BJ (cell line): ENCODE results near the gene PBX1. TPM values are rescaled to one million over a fixed set of nuclear protein-coding genes. Genes with fewer than 3 reads are reported as not detected.

Experiments used
- CTCF ChIA-PET: fragments of 350-600 bp; formaldehyde crosslinking; extraction: SDS; loops from one replicate; lab custom pipeline; 2021; ENCODE audit warnings: antibody characterized with exemption, inconsistent platforms; lab: Yijun Ruan, JAX
- POLR2A ChIA-PET: fragments of 300-600 bp; sonication (Branson Sonifier 250); formaldehyde crosslinking; extraction: SDS; loops from one replicate; lab custom pipeline; 2021; ENCODE audit warnings: antibody characterized with exemption; lab: Charles Lee
- DNase-seq: peaks from one replicate; pipeline ENCODE4 v3.0.0-alpha.2; 2011; ENCODE audit warnings: low read depth
- H3K27me3 ChIP-seq: 2 replicates; pipeline ENCODE4 v1.6.0; 2011; ENCODE audit warnings: low read length; ENCODE audit not compliant: control insufficient read depth, insufficient read depth
- H3K36me3 ChIP-seq: 2 replicates; pipeline ENCODE4 v1.5.1; 2011; ENCODE audit warnings: low read length; ENCODE audit not compliant: control insufficient read depth, insufficient read depth
- H3K4me3 ChIP-seq: 2 replicates; pipeline ENCODE4 v1.5.1; 2011; ENCODE audit warnings: low read depth, mild to moderate bottlenecking, control low read depth, low read length
- CTCF ChIP-seq: IDR thresholded peaks from 2 replicates; pipeline ENCODE4 v1.5.1; 2011; ENCODE audit warnings: low read depth, mild to moderate bottlenecking, control low read depth, inconsistent platforms, low read length, moderate library complexity; ENCODE audit not compliant: insufficient read depth
- polyA plus RNA-seq: library from polyadenylated mRNA; depleted of rRNA; stranded (reverse); fragments of >200 nt; gene quantifications from 2 replicates; pipeline ENCODE4 v1.2.3, GENCODE V29; 2011

PBX1 gene
- polyA plus RNA-seq, 1 experiment = 46.1 TPM

GRCh38 chr1:164587617-164588501 is 28.9 kb downstream of the PBX1 start:
- no peaks in the 10 kb centered on the region for H3K27me3 ChIP-seq
- TF ChIP-seq CTCF = no peak
- ChIA-PET POLR2A (interaction anchor here (0.5 kb wide), 1 partner anchor 11 kb away, joined by 4 read pairs; no protein-coding TSS in a partner anchor), CTCF (interaction anchor here (0.5 to 1.4 kb wide), 3 partner anchors 8 to 154 kb away, joined by 3 to 4 read pairs (median 3); no protein-coding TSS in a partner anchor)
- peaks cover 4% of the 10 kb centered on the region; the same call in 1 of the 2 replicates for H3K36me3 ChIP-seq
- no peak overlapping the region for H3K4me3 ChIP-seq
- no peak for DNase-seq

- POLR2A ChIA-PET = interaction anchor here (0.5 kb wide), 1 partner anchor 10 kb away, joined by 4 read pairs; no protein-coding TSS in a partner anchor
- Histone ChIP-seq H3K27me3 (no peaks in the 10 kb centered on the region), H3K36me3 (peaks cover 4% of the 10 kb centered on the region; the same call in 1 of the 2 replicates), H3K4me3 (peak overlapping the region; percentile 24)
- CTCF ChIA-PET = interaction anchor here (0.5 to 1.3 kb wide), 2 partner anchors 9 to 154 kb away, joined by 3 to 4 read pairs; no protein-coding TSS in a partner anchor
- no peak for DNase-seq
- TF ChIP-seq CTCF = no peak
Observed at GRCh38 chr1:164588516-164589341, 29.7 kb downstream of the PBX1 start.

- ChIA-PET POLR2A (no interaction called here), CTCF (no interaction called here)
- Histone ChIP-seq H3K36me3 (peaks cover 4% of the 10 kb centered on the region; the same call in 1 of the 2 replicates), H3K4me3 (no peak overlapping the region), H3K27me3 (no peaks in the 10 kb centered on the region)
- no peak for DNase-seq
- no peak for TF ChIP-seq CTCF
Observed at GRCh38 chr1:164589408-164589807, 30.4 kb downstream of the PBX1 start.

- POLR2A ChIA-PET = interaction anchor here (0.6 kb wide), 1 partner anchor 9 kb away, joined by 4 read pairs; no protein-coding TSS in a partner anchor
Observed at GRCh38 chr1:164589961-164590507, 31.1 kb downstream of the PBX1 start.

More at GRCh38 chr1:164589961-164590507, 31.1 kb downstream of the PBX1 start:
- DNase-seq = no peak
- H3K4me3 ChIP-seq = no peak overlapping the region
- H3K27me3 ChIP-seq = no peaks in the 10 kb centered on the region
- CTCF ChIA-PET = no interaction called here
- TF ChIP-seq CTCF = no peak
- peaks cover 4% of the 10 kb centered on the region; the same call in 1 of the 2 replicates for H3K36me3 ChIP-seq
